VCaP (cell line): ENCODE data around the gene NTN1.

ENCODE experiments used
- H3K27ac ChIP-seq: fragments of 450-650 bp; 2 replicates; pipeline ENCODE4 v1.5.1; 2017
- TF ChIP-seq, protein P1 (sequence below): fragments of 450-650 bp; conservative IDR thresholded peaks from 2 replicates; pipeline ENCODE4 v1.5.1; 2017; ENCODE audit warnings: mild to moderate bottlenecking, moderate library complexity

The NTN1 gene

DNA sequence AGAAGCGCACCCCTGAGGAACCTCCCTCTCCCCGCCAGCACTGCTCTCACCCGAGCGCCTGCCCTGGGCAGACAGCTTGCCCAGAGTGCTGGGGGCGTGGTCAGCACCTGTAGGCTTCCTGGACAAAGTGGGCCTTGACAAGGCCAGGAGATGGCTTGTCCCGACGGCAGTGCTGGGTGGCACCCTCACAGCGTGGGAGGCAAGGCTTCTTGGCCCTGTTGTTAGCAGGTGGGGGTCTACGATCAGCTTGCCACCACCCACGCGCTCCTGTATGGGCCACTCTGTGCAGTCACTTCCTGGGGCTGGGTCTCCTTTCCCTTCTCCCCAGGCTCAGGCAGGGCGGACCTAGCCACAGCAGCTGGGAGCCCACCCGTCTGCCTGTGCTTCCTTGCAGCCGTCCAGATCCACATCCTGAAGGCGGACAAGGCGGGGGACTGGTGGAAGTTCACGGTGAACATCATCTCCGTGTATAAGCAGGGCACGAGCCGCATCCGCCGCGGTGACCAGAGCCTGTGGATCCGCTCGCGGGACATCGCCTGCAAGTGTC lies 218.0 kb downstream of the NTN1 start:
- TF ChIP-seq, protein P1, sequence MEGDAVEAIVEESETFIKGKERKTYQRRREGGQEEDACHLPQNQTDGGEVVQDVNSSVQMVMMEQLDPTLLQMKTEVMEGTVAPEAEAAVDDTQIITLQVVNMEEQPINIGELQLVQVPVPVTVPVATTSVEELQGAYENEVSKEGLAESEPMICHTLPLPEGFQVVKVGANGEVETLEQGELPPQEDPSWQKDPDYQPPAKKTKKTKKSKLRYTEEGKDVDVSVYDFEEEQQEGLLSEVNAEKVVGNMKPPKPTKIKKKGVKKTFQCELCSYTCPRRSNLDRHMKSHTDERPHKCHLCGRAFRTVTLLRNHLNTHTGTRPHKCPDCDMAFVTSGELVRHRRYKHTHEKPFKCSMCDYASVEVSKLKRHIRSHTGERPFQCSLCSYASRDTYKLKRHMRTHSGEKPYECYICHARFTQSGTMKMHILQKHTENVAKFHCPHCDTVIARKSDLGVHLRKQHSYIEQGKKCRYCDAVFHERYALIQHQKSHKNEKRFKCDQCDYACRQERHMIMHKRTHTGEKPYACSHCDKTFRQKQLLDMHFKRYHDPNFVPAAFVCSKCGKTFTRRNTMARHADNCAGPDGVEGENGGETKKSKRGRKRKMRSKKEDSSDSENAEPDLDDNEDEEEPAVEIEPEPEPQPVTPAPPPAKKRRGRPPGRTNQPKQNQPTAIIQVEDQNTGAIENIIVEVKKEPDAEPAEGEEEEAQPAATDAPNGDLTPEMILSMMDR = no peak
- no peak overlapping the region for H3K27ac ChIP-seq

DNA sequence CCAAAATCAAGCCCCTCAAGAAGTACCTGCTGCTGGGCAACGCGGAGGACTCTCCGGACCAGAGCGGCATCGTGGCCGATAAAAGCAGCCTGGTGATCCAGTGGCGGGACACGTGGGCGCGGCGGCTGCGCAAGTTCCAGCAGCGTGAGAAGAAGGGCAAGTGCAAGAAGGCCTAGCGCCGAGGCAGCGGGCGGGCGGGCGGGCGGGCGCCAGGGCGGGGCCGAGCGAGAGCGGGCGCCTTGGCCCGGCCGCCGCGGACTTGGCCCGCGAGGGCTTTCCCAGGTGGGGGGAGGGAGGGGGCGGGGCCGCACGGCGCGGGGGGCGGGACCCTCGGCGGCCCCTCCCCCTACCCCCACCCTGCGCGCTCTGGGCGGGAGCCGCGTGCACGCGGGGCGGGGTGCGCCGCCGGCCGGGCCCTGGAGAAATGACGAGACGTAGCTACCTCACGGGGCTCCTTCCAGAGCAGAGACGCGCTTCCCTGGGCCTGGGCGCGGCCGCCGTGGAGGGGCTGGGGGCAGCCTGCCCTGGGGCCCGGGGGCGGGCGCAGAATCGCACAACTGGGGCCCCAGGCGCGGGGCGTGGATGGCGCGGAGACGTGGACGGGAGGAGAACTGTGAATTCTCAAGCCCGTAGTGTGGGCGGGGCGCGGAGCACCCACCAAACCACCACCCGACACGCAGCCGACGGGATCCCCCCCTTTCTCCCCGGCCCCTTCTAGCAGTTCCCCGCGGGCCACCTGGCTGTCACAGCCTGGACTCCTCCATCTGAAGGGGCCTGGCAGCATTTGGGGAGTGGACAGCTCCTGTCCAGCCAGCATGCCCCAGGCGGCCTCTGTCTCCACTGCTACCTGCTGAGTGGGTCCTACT lies 218.7 kb downstream of the NTN1 start:
- TF ChIP-seq, protein P1 = no peak
- no peak overlapping the region for H3K27ac ChIP-seq

DNA sequence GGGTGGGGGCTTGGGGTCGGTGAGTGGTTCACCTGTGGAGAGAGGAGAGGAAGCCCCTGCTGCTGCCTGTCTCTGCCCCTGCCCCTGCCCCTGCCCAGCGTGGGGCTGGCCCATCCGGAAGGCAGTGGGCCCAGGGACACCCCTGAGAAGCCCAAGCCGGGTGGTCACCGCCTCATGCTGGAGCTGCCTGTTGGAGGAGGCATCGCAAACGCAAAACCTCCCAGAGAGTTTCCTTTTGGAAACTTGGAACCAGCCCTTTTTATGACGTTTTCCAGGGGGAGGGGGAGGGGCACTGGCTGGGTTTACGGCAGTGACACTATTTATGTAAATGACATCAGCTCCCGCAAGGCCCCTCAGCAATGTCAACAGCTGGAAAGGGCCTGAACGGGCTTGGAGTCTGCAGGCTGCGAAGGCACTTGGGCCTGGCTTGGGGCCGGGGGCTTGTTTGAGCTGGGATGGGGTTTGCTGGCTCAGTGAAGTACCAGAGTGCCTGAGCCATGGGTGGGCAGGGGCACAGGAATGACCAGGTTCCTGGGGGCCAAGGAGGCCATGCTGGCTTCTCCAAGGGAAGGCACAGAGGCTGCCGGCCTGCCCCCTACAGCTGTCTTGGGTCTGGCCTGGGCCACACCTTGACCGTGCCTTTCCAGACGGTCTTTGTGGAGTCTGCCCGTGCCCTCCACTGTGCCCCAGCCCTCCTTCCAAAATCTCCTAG lies 219.5 kb downstream of the NTN1 start:
- TF ChIP-seq, protein P1 = no peak
- H3K27ac ChIP-seq = no peak overlapping the region

DNA sequence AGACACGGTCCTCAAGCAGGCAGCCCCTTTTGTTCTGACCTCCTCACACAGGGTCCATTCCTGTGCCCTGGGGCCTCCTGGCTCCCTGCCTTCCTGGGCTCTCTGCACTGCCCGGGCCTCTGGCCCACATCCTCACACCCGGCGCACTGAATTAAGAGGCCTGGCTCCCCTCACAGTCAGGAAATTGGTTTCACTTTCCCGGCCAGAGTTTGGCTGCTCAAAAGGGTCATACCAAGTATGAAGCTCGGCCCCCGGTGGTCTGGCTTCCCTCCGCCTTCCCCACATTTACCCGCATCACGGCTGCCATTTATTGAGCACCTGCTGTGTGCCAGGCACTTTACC lies 220.0 kb downstream of the NTN1 start:
- no peak overlapping the region for H3K27ac ChIP-seq
- TF ChIP-seq, protein P1 = no peak

DNA sequence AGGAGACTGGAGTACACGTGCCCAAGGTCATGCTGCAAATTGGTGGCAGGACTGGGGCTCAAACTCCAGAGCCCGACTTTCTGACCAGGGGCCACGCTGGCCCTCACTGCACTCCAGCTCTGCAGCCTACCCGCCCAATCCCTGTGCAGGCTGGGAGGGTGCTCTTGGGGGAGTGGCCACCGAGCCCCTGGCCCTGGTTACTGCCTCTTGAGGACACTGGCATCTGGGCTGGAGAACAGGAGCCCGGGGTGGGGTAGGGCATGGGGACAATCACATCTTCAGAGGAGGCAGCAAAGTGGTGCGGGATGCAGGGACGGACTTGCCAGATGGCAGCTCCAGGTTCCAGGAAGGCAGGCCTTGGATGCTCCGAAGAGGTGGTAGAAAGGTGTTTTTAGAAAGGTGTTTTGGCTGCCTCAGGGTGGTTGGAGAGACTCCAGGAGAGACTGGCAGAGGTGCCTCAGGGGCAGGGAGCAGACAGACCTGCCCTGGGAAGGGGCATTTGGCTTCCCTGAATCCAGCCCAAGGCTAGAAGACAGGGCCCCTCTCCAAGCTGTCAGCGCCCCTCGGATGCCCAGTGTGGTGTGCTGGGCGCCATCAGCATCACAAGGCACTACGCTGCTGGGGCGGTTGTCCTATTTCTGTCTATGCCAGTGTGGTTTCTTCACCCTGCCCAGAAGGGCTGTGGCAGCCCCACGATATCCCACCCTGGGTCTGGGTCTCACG lies 220.6 kb downstream of the NTN1 start:
- H3K27ac ChIP-seq = no peak overlapping the region
- TF ChIP-seq, protein P1 = no peak

DNA sequence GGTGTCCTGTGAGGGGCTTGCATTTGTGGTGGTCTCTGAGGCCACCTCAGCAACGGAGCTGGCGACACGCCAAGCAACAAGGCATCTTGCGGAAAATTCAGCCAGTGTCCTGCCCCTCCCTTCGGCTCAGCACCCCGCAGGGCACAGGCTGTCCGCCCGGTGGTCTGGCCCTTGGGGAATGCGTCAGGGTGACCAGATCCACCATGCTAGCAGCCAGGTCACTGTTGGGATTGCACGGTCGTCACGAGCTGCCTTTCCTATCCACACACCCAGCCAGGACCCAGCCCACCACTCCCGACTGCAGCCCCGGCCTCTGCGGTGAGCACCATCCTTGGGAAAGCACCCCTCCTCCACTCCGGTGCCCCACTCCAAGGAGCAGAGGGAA lies 221.2 kb downstream of the NTN1 start:
- TF ChIP-seq, protein P1 = no peak
- no peak overlapping the region for H3K27ac ChIP-seq

DNA sequence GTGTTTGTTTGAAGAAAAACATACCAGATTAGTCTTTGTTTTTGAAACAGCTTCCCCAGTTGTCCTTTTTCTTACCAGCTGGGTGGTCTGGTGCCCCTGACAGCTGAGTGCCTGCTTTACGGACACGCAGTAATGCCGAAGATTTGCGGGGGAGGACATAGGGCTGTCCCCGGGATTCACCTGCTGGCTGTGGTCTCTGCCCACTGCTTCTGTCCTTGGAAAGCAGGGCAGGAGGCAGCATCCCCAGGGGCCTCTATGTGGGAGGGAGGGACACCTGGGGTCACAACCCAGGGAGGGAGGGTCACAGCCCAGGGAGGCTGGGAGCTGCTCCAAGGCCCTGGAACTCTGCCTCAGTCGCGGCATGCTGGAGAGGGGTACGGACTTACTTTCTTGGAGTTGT lies 221.7 kb downstream of the NTN1 start:
- H3K27ac ChIP-seq = no peak overlapping the region
- TF ChIP-seq, protein P1 = no peak
